ENCODE data around the gene TPSG1. TPM values are rescaled to one million over a fixed set of nuclear protein-coding genes. Genes with fewer than 3 reads are reported as not detected.
"Not testable (repeated sequence)": the region's sequence is repeated elsewhere in the genome, so short reads cannot be mapped to it uniquely, and the experiment has no call there.

TPSG1 gene
- total RNA-seq, 2 donors from 2014 or later: 0.54 TPM; not detected in 1

- TF ChIP-seq CTCF (IDR thresholded peaks at IDR 0.05): no peak
- no peaks in the 10 kb centered on the region for H3K9me3 ChIP-seq
- DNase-seq (ENCODE audit: low spot score) (no peak), ATAC-seq (ENCODE audit: insufficient number of reproducible peaks, low FRiP score, low read depth) (no peak)
- H3K4me3 ChIP-seq: no peak overlapping the region
- no peaks in the 10 kb centered on the region for H3K36me3 ChIP-seq
- H3K27me3 ChIP-seq (replicated peaks; ENCODE audit: insufficient read depth): no peaks in the 10 kb centered on the region
- H3K4me1 ChIP-seq (ENCODE audit: control insufficient read depth in 1 of 2, low read depth in 2 of 2): no peaks in the 10 kb centered on the region
- no peak overlapping the region for H3K27ac ChIP-seq
Measured at GRCh38 chr16:1193825-1194581, 31.1 kb downstream of the TPSG1 start.

- ATAC-seq (ENCODE audit: insufficient number of reproducible peaks, low FRiP score, low read depth) (no peak), DNase-seq (ENCODE audit: low spot score) (no peak)
- TF ChIP-seq CTCF (IDR thresholded peaks at IDR 0.05): no peak
- Histone ChIP-seq H3K27ac (no peak overlapping the region), H3K27me3 (replicated peaks; ENCODE audit: insufficient read depth) (no peaks in the 10 kb centered on the region), H3K9me3 (no peaks in the 10 kb centered on the region), H3K4me3 (no peak overlapping the region), H3K36me3 (no peaks in the 10 kb centered on the region), H3K4me1 (ENCODE audit: control insufficient read depth in 1 of 2, low read depth in 2 of 2) (no peaks in the 10 kb centered on the region)
Measured at GRCh38 chr16:1193143-1193824, 31.8 kb downstream of the TPSG1 start.

- Histone ChIP-seq H3K27me3 (replicated peaks; ENCODE audit: insufficient read depth) (no peaks in the 10 kb centered on the region), H3K27ac (no peak overlapping the region), H3K36me3 (no peaks in the 10 kb centered on the region), H3K4me3 (no peak overlapping the region), H3K4me1 (ENCODE audit: control insufficient read depth in 1 of 2, low read depth in 2 of 2) (no peaks in the 10 kb centered on the region), H3K9me3 (no peaks in the 10 kb centered on the region)
- no peak for TF ChIP-seq CTCF (IDR thresholded peaks at IDR 0.05)
- DNase-seq (ENCODE audit: low spot score) (no peak), ATAC-seq (ENCODE audit: insufficient number of reproducible peaks, low FRiP score, low read depth) (no peak)
Measured at GRCh38 chr16:1192384-1193073, 32.5 kb downstream of the TPSG1 start.

GRCh38 chr16:1190789-1191188 is 34.3 kb downstream of the TPSG1 start:
- not testable (repeated sequence) for ATAC-seq (ENCODE audit: insufficient number of reproducible peaks, low FRiP score, low read depth); DNase-seq (ENCODE audit: low spot score); H3K27me3 ChIP-seq (replicated peaks; ENCODE audit: insufficient read depth); H3K36me3 ChIP-seq; H3K27ac ChIP-seq; H3K4me3 ChIP-seq; H3K4me1 ChIP-seq (ENCODE audit: control insufficient read depth in 1 of 2, low read depth in 2 of 2); H3K9me3 ChIP-seq

GRCh38 chr16:1189455-1189854 is 35.6 kb downstream of the TPSG1 start:
- no peaks in the 10 kb centered on the region for H3K36me3 ChIP-seq
- H3K4me1 ChIP-seq (ENCODE audit: control insufficient read depth in 1 of 2, low read depth in 2 of 2): no peaks in the 10 kb centered on the region
- no peak overlapping the region for H3K4me3 ChIP-seq
- no peaks in the 10 kb centered on the region for H3K27me3 ChIP-seq (replicated peaks; ENCODE audit: insufficient read depth)
- H3K27ac ChIP-seq: no peak overlapping the region
- no peak for TF ChIP-seq CTCF (IDR thresholded peaks at IDR 0.05)
- ATAC-seq (ENCODE audit: insufficient number of reproducible peaks, low FRiP score, low read depth) (no peak), DNase-seq (ENCODE audit: low spot score) (no peak)
- no peaks in the 10 kb centered on the region for H3K9me3 ChIP-seq

Measured in thoracic aorta (tissue), 2 donors.